Measurements from ENCODE around the gene ARSI. TPM values are rescaled to one million over a fixed set of nuclear protein-coding genes. Genes with fewer than 3 reads are reported as not detected.

Gene ARSI
- total and polyA plus RNA-seq, 2 of the 4 experiments (the other 2 are of a cell fraction) = 14.8 to 15.2 TPM

- Histone ChIP-seq H3K14ac (replicated peaks; ENCODE audit: low read depth, low read length) (no peak overlapping the region; the same call in 1 of the 2 replicates), H3K56ac (ENCODE audit: extremely low read depth, insufficient read depth, low read length) (no peak overlapping the region), H3K4me3 (ENCODE audit: insufficient read depth, low read depth, low read length) (no peak overlapping the region), H4K91ac (ENCODE audit: insufficient read depth, low read depth, low read length) (no peak overlapping the region), H4K20me1 (ENCODE audit: insufficient read depth, low read length) (no peaks in the 10 kb centered on the region), H3K36me3 (ENCODE audit: control insufficient read depth, insufficient read depth, low read length) (no peaks in the 10 kb centered on the region), H2BK20ac (ENCODE audit: low read depth, low read length) (0 out of 2 replicates have a peak overlapping the region, but pooled peaks have one; percentile 14), H2BK120ac (ENCODE audit: low read depth, low read length) (no peak overlapping the region), H3K9me3 (ENCODE audit: control insufficient read depth, insufficient read depth, low read length) (no peaks in the 10 kb centered on the region), H3K4me1 (ENCODE audit: control insufficient read depth, insufficient read depth, low read length) (peaks cover 6% of the 10 kb centered on the region), H4K8ac (ENCODE audit: low read depth in 2 of 2, low read length in 2 of 2) (no peak overlapping the region), H2AFZ (replicated peaks; ENCODE audit: low read length, poor library complexity) (no peak overlapping the region), H4K5ac (ENCODE audit: low read depth, low read length) (no peak overlapping the region), H2AK5ac (ENCODE audit: low read depth, low read length) (peak overlapping the region; percentile 43; the same call in 1 of the 2 replicates), H3K79me1 (ENCODE audit: low read depth in 1 of 2, low read length in 2 of 2) (no peaks in the 10 kb centered on the region), H2BK5ac (ENCODE audit: low read depth, low read length, poor library complexity, severe bottlenecking) (no peak overlapping the region), H3K23ac (ENCODE audit: low read depth, low read length) (no peak overlapping the region), H3K4me2 (ENCODE audit: low read depth, low read length) (no peak overlapping the region), H3K18ac (ENCODE audit: low read depth, low read length) (no peak overlapping the region), H3K4ac (ENCODE audit: low read depth, low read length) (0 out of 2 replicates have a peak overlapping the region, but pooled peaks have one; percentile 15), H2AK9ac (replicated peaks; ENCODE audit: low read depth, low read length, poor library complexity) (no peak overlapping the region), H3K9ac (ENCODE audit: low read depth, low read length) (no peak overlapping the region), H3K9me1 (ENCODE audit: insufficient read depth, low read length) (peaks cover 6% of the 10 kb centered on the region), H2BK15ac (ENCODE audit: low read depth, low read length) (no peak overlapping the region; the same call in 2 of the 3 replicates), H3K27me3 (ENCODE audit: control insufficient read depth, insufficient read depth, low read length) (no peaks in the 10 kb centered on the region; the same call in 1 of the 2 replicates), H3K27ac (ENCODE audit: insufficient read depth, low read length) (no peak overlapping the region)
- no TSS peak for BruUV-seq (replicated peaks)
- ATAC-seq (ENCODE audit: low read depth) = no peak
- in situ Hi-C loops (cut with MboI; ENCODE audit: low sequenced_read_pairs) = no loop called here
- TF ChIP-seq MAFK (IDR thresholded peaks at IDR 0.05; ENCODE audit: low read depth, low read length) (no peak), CEBPB (IDR thresholded peaks at IDR 0.05; ENCODE audit: low read depth, low read length) (no peak), FOS (IDR thresholded peaks at IDR 0.05; ENCODE audit: low read depth, low read length) (no peak)
- dilution Hi-C loops (cut with HindIII; ENCODE audit: low sequenced_read_pairs, unreplicated experiment) = no loop called here
- WGBS, 2 experiments (ENCODE audit: extremely low coverage in 2 of 2, insufficient read length in 1 of 2) = 100% methylated on average over 3 of the region's 7 CpGs; no CpG with 5 or more reads in 1 of the 2 experiments
- CTCF ChIA-PET = no interaction called here
- POLR2A ChIA-PET (ENCODE audit: unreplicated experiment) = no interaction called here
- intact Hi-C loops (cut with micrococcal nuclease) = no loop called here
- DNase-seq = no peak
These were observed 38.0 kb upstream of the ARSI start for GRCh38 chr5:150340614-150341255.
